Measurements from ENCODE around the gene NAT8L.

The NAT8L gene

GRCh38 chr4:2041239-2042130, 17.6 kb upstream of the NAT8L start:
- ATAC-seq (replicated peaks): peak; percentile 72
- peak; percentile 69 to 75 (median 72) for DNase-seq
- no peaks in the 10 kb centered on the region for H3K9me3 Mint-ChIP-seq
- peak overlapping the region; percentile 79 to 82 for H3K4me3 Mint-ChIP-seq
- peaks cover 2% of the 10 kb centered on the region for H3K36me3 Mint-ChIP-seq (ENCODE audit: insufficient read depth)
- no peak overlapping the region for H3K27ac Mint-ChIP-seq
- peaks cover 33 to 36% of the 10 kb centered on the region in 2 donors for H3K27me3 Mint-ChIP-seq
- H3K4me1 Mint-ChIP-seq (ENCODE audit: low read depth in 2 of 2): peaks cover 0 to 9% of the 10 kb centered on the region in 2 donors

- peaks cover 2% of the 10 kb centered on the region for H3K36me3 Mint-ChIP-seq (ENCODE audit: insufficient read depth)
- DNase-seq (peak; percentile 31 to 41 (median 34)), ATAC-seq (replicated peaks) (peak; percentile 73)
- H3K27me3 Mint-ChIP-seq: peaks cover 24 to 31% of the 10 kb centered on the region in 2 donors
- no peaks in the 10 kb centered on the region for H3K9me3 Mint-ChIP-seq
- H3K4me1 Mint-ChIP-seq (ENCODE audit: low read depth in 2 of 2): peaks cover 0 to 9% of the 10 kb centered on the region in 2 donors
- peak overlapping the region; percentile 79 to 82 for H3K4me3 Mint-ChIP-seq
- no peak overlapping the region for H3K27ac Mint-ChIP-seq
These were observed 16.8 kb upstream of the NAT8L start for GRCh38 chr4:2042204-2042946.

GRCh38 chr4:2042947-2043395, 16.2 kb upstream of the NAT8L start:
- DNase-seq (no peak), ATAC-seq (replicated peaks) (no peak)
- Mint-ChIP-seq H3K36me3 (ENCODE audit: insufficient read depth) (peaks cover 2% of the 10 kb centered on the region), H3K27ac (no peak overlapping the region), H3K4me3 (peak overlapping the region; percentile 71 to 82), H3K9me3 (no peaks in the 10 kb centered on the region), H3K27me3 (peaks cover 24 to 37% of the 10 kb centered on the region in 2 donors), H3K4me1 (ENCODE audit: low read depth in 2 of 2) (peaks cover 0 to 9% of the 10 kb centered on the region in 2 donors)

GRCh38 chr4:2043396-2044118, 15.6 kb upstream of the NAT8L start:
- Mint-ChIP-seq H3K27me3 (peaks cover 23 to 40% of the 10 kb centered on the region in 2 donors), H3K36me3 (ENCODE audit: insufficient read depth) (peaks cover 2% of the 10 kb centered on the region), H3K27ac (peak overlapping the region; percentile 20 to 49), H3K4me3 (peak overlapping the region in 1 of 2 donors; percentile 82), H3K4me1 (ENCODE audit: low read depth in 2 of 2) (peaks cover 0 to 9% of the 10 kb centered on the region in 2 donors), H3K9me3 (no peaks in the 10 kb centered on the region)
- ATAC-seq (replicated peaks) (no peak), DNase-seq (no peak)

- DNase-seq: no peak
- ATAC-seq (replicated peaks): no peak
- peak overlapping the region; percentile 20 to 49 for H3K27ac Mint-ChIP-seq
- H3K27me3 Mint-ChIP-seq: peaks cover 18 to 39% of the 10 kb centered on the region in 2 donors
- H3K4me3 Mint-ChIP-seq: peak overlapping the region in 1 of 2 donors; percentile 21
- H3K36me3 Mint-ChIP-seq (ENCODE audit: insufficient read depth): peaks cover 2% of the 10 kb centered on the region
- no peaks in the 10 kb centered on the region for H3K9me3 Mint-ChIP-seq
- peaks cover 0 to 9% of the 10 kb centered on the region in 2 donors for H3K4me1 Mint-ChIP-seq (ENCODE audit: low read depth in 2 of 2)
These were observed 15.0 kb upstream of the NAT8L start for GRCh38 chr4:2044119-2044485.

GRCh38 chr4:2044542-2045517, 14.3 kb upstream of the NAT8L start:
- H3K27ac Mint-ChIP-seq: peak overlapping the region in 1 of 2 donors; percentile 38
- DNase-seq (no peak), ATAC-seq (replicated peaks) (no peak)
- H3K27me3 Mint-ChIP-seq: peaks cover 10 to 34% of the 10 kb centered on the region in 2 donors
- H3K4me1 Mint-ChIP-seq (ENCODE audit: low read depth in 2 of 2): peaks cover 0 to 9% of the 10 kb centered on the region in 2 donors
- H3K36me3 Mint-ChIP-seq (ENCODE audit: insufficient read depth): peaks cover 2% of the 10 kb centered on the region
- H3K9me3 Mint-ChIP-seq: no peaks in the 10 kb centered on the region
- no peak overlapping the region for H3K4me3 Mint-ChIP-seq

GRCh38 chr4:2045518-2045951, 13.6 kb upstream of the NAT8L start:
- no peak for DNase-seq
- no peak overlapping the region for H3K27ac Mint-ChIP-seq
- H3K4me3 Mint-ChIP-seq: no peak overlapping the region
- no peaks in the 10 kb centered on the region for H3K9me3 Mint-ChIP-seq
- ATAC-seq (replicated peaks): no peak
- peaks cover 2% of the 10 kb centered on the region for H3K36me3 Mint-ChIP-seq (ENCODE audit: insufficient read depth)
- H3K27me3 Mint-ChIP-seq: peaks cover 11 to 34% of the 10 kb centered on the region in 2 donors
- peaks cover 0 to 7% of the 10 kb centered on the region in 2 donors for H3K4me1 Mint-ChIP-seq (ENCODE audit: low read depth in 2 of 2)

- no peak overlapping the region for H3K4me3 Mint-ChIP-seq
- DNase-seq (no peak), ATAC-seq (replicated peaks) (no peak)
- H3K9me3 Mint-ChIP-seq: no peaks in the 10 kb centered on the region
- H3K27ac Mint-ChIP-seq: no peak overlapping the region
- peaks cover 0 to 7% of the 10 kb centered on the region in 2 donors for H3K4me1 Mint-ChIP-seq (ENCODE audit: low read depth in 2 of 2)
- peaks cover 19 to 42% of the 10 kb centered on the region in 2 donors for H3K27me3 Mint-ChIP-seq
- H3K36me3 Mint-ChIP-seq (ENCODE audit: insufficient read depth): peaks cover 2% of the 10 kb centered on the region
These were observed 12.8 kb upstream of the NAT8L start for GRCh38 chr4:2046031-2046961.

GRCh38 chr4:2047031-2047660, 12.0 kb upstream of the NAT8L start:
- DNase-seq (no peak), ATAC-seq (replicated peaks) (no peak)
- Mint-ChIP-seq H3K4me1 (ENCODE audit: low read depth in 2 of 2) (peaks cover 0 to 5% of the 10 kb centered on the region in 2 donors), H3K27me3 (peaks cover 24 to 50% of the 10 kb centered on the region in 2 donors), H3K9me3 (no peaks in the 10 kb centered on the region), H3K27ac (no peak overlapping the region), H3K4me3 (no peak overlapping the region), H3K36me3 (ENCODE audit: insufficient read depth) (peaks cover 2% of the 10 kb centered on the region)

- ATAC-seq (replicated peaks) (no peak), DNase-seq (no peak)
- Mint-ChIP-seq H3K9me3 (no peaks in the 10 kb centered on the region), H3K27ac (no peak overlapping the region), H3K4me1 (ENCODE audit: low read depth in 2 of 2) (peaks cover 0 to 5% of the 10 kb centered on the region in 2 donors), H3K4me3 (no peak overlapping the region), H3K36me3 (ENCODE audit: insufficient read depth) (peaks cover under 1% of the 10 kb centered on the region), H3K27me3 (peaks cover 24 to 58% of the 10 kb centered on the region in 2 donors)
These were observed 11.1 kb upstream of the NAT8L start for GRCh38 chr4:2047781-2048581.

Measured in effector memory CD8-positive, alpha-beta T cell (primary cell).